A549 (cell line): ENCODE data around the gene LUZP2. TPM values are rescaled to one million over a fixed set of nuclear protein-coding genes. Genes with fewer than 3 reads are reported as not detected.

Source experiments
- ATAC-seq, 2 experiments: fragments of 200-7000 bp in 1 of 2; fragments of >200 bp in 1 of 2; cut with Nextera tagmentation in 1 of 2; cut with Tn5 transposase in 1 of 2; 3 replicates each; pipeline versions ENCODE4 v1.8.0 to v1.9.1; 2018 to 2020; ENCODE audit warnings: mild to moderate bottlenecking in 1 of 2, moderate library complexity in 1 of 2
- CTCF ChIA-PET: fragments of 300-600 bp; sonication (Branson Sonifier 250); formaldehyde crosslinking; extraction: SDS; loops from one replicate; lab custom pipeline; 2021; ENCODE audit warnings: antibody characterized with exemption, inconsistent platforms; lab: Yijun Ruan, JAX
- POLR2A ChIA-PET: fragments of 350-600 bp; formaldehyde crosslinking; extraction: SDS; loops from one replicate; lab custom pipeline; 2021; ENCODE audit warnings: antibody characterized with exemption, inconsistent platforms; lab: Yijun Ruan, JAX
- DNase-seq, 2 experiments: peaks; one replicate each; pipeline versions ENCODE4 v3.0.0 to v3.0.0-alpha.2; 2011 to 2016; ENCODE audit warnings: low read depth in 1 of 2, low spot score in 1 of 2
- FAIRE-seq: peaks from 2 replicates; lab custom pipeline; 2011; peaks lifted over from hg19 to GRCh38; lab: Jason Lieb, UNC
- H3K27ac ChIP-seq, 2 experiments: fragments of >200 bp; sonication (Bioruptor Twin); formaldehyde crosslinking; 3 replicates each; pipeline ENCODE4 v1.5.1; 2016 to 2017
- H3K4me1 ChIP-seq: fragments of >200 bp; sonication (Bioruptor Twin); formaldehyde crosslinking; 3 replicates; pipeline ENCODE4 v1.6.1; 2016
- H3K4me2 ChIP-seq: fragments of >200 bp; sonication (Bioruptor Twin); formaldehyde crosslinking; 3 replicates; pipeline ENCODE4 v1.6.1; 2016
- H3K4me3 ChIP-seq: fragments of >200 bp; sonication (Bioruptor Twin); formaldehyde crosslinking; 3 replicates; pipeline ENCODE4 v1.5.1; 2016
- H3K9me3 ChIP-seq: fragments of >200 bp; sonication (Bioruptor Twin); formaldehyde crosslinking; 3 replicates; pipeline ENCODE4 v1.6.1; 2016
- CBX2 ChIP-seq: fragments of 200-600 bp; sonication (generic); IDR thresholded peaks from 2 replicates; pipeline ENCODE4 v1.6.1; 2016; ENCODE audit warnings: low read depth, mild to moderate bottlenecking, borderline replicate concordance
- CBX8 ChIP-seq: fragments of 200-600 bp; sonication (generic); IDR thresholded peaks from 2 replicates; pipeline ENCODE4 v1.6.1; 2016
- CHD2 ChIP-seq: fragments of 150-350 bp; IDR thresholded peaks from 2 replicates; pipeline ENCODE4 v1.6.1; 2014; ENCODE audit warnings: low read length; ENCODE audit not compliant: partially characterized antibody
- EHF ChIP-seq: fragments of 250-450 bp; sonication (Bioruptor Pico); IDR thresholded peaks from 2 replicates; pipeline ENCODE4 v1.5.0; 2020; ENCODE audit warnings: mild to moderate bottlenecking
- ELK1 ChIP-seq: fragments of 150-350 bp; IDR thresholded peaks from 2 replicates; pipeline ENCODE4 v1.6.1; 2014; ENCODE audit warnings: low read depth, mild to moderate bottlenecking, low read length
- FOSL2 ChIP-seq, 2 experiments: fragments of 450-650 bp in 1 of 2; fragments of >200 bp in 1 of 2; sonication (Bioruptor Twin) in 1 of 2; formaldehyde crosslinking; IDR thresholded peaks; 2 replicates each; pipeline versions ENCODE4 v1.5.0 to v1.6.1; 2016 to 2020; ENCODE audit warnings: mild to moderate bottlenecking in 1 of 2, moderate library complexity in 1 of 2
- HES2 ChIP-seq: fragments of >200 bp; sonication (Bioruptor Twin); formaldehyde crosslinking; IDR thresholded peaks from 2 replicates; pipeline ENCODE4 v1.6.1; 2016
- HEYL ChIP-seq: fragments of 250-450 bp; sonication (Bioruptor Pico); IDR thresholded peaks from 2 replicates; pipeline ENCODE4 v1.8.0; 2021; ENCODE audit warnings: mild to moderate bottlenecking, moderate library complexity
- HOXB13 ChIP-seq: fragments of 250-450 bp; sonication (Bioruptor Pico); IDR thresholded peaks from 2 replicates; pipeline ENCODE4 v1.5.0; 2020; ENCODE audit warnings: low read depth, mild to moderate bottlenecking, moderate library complexity
- JUN ChIP-seq, 2 experiments: fragments of >200 bp; sonication (Bioruptor Twin); formaldehyde crosslinking; IDR thresholded peaks; 2 replicates in 1 of 2; 3 replicates in 1 of 2; pipeline ENCODE4 v1.6.1; 2016 to 2017
- JUNB ChIP-seq: fragments of >200 bp; sonication (Bioruptor Twin); formaldehyde crosslinking; IDR thresholded peaks from 2 replicates; pipeline ENCODE4 v1.6.1; 2016
- KDM5A ChIP-seq: fragments of 200-600 bp; sonication (generic); IDR thresholded peaks from 2 replicates; pipeline ENCODE4 v1.6.1; 2016; ENCODE audit warnings: antibody characterized with exemption, mild to moderate bottlenecking
- NFE2L2 ChIP-seq: fragments of 150-350 bp; conservative IDR thresholded peaks from 2 replicates; pipeline ENCODE4 v1.6.1; 2014; ENCODE audit warnings: low read length
- POLR2A ChIP-seq: IDR thresholded peaks from 2 replicates; pipeline ENCODE4 v1.6.1; 2012; ENCODE audit warnings: mild to moderate bottlenecking, low read length
- RAD21 ChIP-seq, 2 experiments: fragments of >200 bp in 1 of 2; sonication (Bioruptor Twin) in 1 of 2; formaldehyde crosslinking in 1 of 2; IDR thresholded peaks in 1 of 2; conservative IDR thresholded peaks in 1 of 2; 2 replicates in 1 of 2; 3 replicates in 1 of 2; pipeline ENCODE4 v1.6.1; 2012 to 2018; ENCODE audit warnings: inconsistent platforms in 1 of 2
- RCOR1 ChIP-seq: fragments of 150-350 bp; IDR thresholded peaks from 2 replicates; pipeline ENCODE4 v1.6.1; 2014; ENCODE audit warnings: antibody characterized with exemption, low read length, low read depth
- RFX5 ChIP-seq: fragments of 450-650 bp; IDR thresholded peaks from 2 replicates; pipeline ENCODE4 v1.7.1; 2014; ENCODE audit warnings: antibody characterized with exemption, mild to moderate bottlenecking, moderate library complexity
- RNF2 ChIP-seq: fragments of 200-600 bp; sonication (generic); IDR thresholded peaks from 2 replicates; pipeline ENCODE4 v1.6.1; 2016; ENCODE audit warnings: low read depth, mild to moderate bottlenecking, antibody characterized with exemption, moderate library complexity, borderline replicate concordance
- SREBF2 ChIP-seq: fragments of 450-650 bp; IDR thresholded peaks from 2 replicates; pipeline ENCODE4 v1.6.1; 2014; ENCODE audit warnings: mild to moderate bottlenecking, moderate library complexity
- TP53 ChIP-seq: fragments of 250-450 bp; sonication (Bioruptor Pico); IDR thresholded peaks from 2 replicates; pipeline ENCODE4 v1.5.0; 2021; ENCODE audit warnings: mild to moderate bottlenecking, moderate library complexity
- USF2 ChIP-seq: fragments of 450-650 bp; IDR thresholded peaks from 2 replicates; pipeline ENCODE4 v1.6.1; 2014; ENCODE audit warnings: antibody characterized with exemption
- ZNF302 ChIP-seq: fragments of 250-450 bp; sonication (Bioruptor Pico); IDR thresholded peaks from 2 replicates; pipeline ENCODE4 v1.9.0; 2021; ENCODE audit warnings: inconsistent platforms, mild to moderate bottlenecking, moderate library complexity
- WGBS: methylation state at CpG from one replicate; pipeline ENCODE4 v1.1.6; 2017; ENCODE audit errors: missing lambda C conversion rate; 5-methylcytosine and 5-hydroxymethylcytosine counted together
- polyA plus RNA-seq, 4 experiments: library from polyadenylated mRNA; depleted of rRNA in 3 of 4; stranded (reverse); fragments of >200 nt; fragmentation: RNase III in 1 of 4; extraction: RNeasy Plus Mini Kit Qiagen cat#74134 plus additional on column Dnase treatment in 1 of 4; gene quantifications; 2 replicates in 3 of 4; 3 replicates in 1 of 4; pipeline ENCODE4 v1.2.3, GENCODE V29; 2011 to 2017
- TF ChIP-seq, protein P1 (sequence below): fragments of >200 bp; sonication (Bioruptor Twin); formaldehyde crosslinking; IDR thresholded peaks from 3 replicates; pipeline ENCODE4 v1.6.1; 2016
- TF ChIP-seq, protein P2 (sequence below): fragments of >200 bp; sonication (Bioruptor Twin); formaldehyde crosslinking; IDR thresholded peaks from 3 replicates; pipeline ENCODE4 v1.5.1; 2016
- TF ChIP-seq, protein P3 (sequence below): IDR thresholded peaks from 2 replicates; pipeline ENCODE4 v1.6.1; 2012

LUZP2 gene
- polyA plus RNA-seq, 2 of the 4 experiments (the other 2 are of a cell fraction) = not detected

GRCh38 chr11:24543771-24544170 lies 46.9 kb downstream of the LUZP2 start:
- 19% methylated on average over 3 of the region's 3 CpGs for WGBS
- Histone ChIP-seq H3K4me2 (no peak overlapping the region), H3K4me3 (no peak overlapping the region), H3K27ac (no peak overlapping the region), H3K4me1 (no peaks in the 10 kb centered on the region), H3K9me3 (no peaks in the 10 kb centered on the region)
- no peak for ATAC-seq
- ChIA-PET POLR2A (no interaction called here), CTCF (no interaction called here)
- TF ChIP-seq RFX5 = no peak
- TF ChIP-seq CBX2 = no peak
- no peak for TF ChIP-seq POLR2A
- no peak for TF ChIP-seq FOSL2 (IDR thresholded peaks at IDR 0.05)
- TF ChIP-seq FOSL2 (CRISPR knock-in tag; IDR thresholded peaks at IDR 0.05) = no peak
- no peak for TF ChIP-seq EHF (CRISPR knock-in tag)
- TF ChIP-seq HES2 = no peak
- TF ChIP-seq CBX8 = no peak
- no peak for TF ChIP-seq RAD21 (conservative IDR thresholded peaks at IDR 0.05 in 1 of 2, IDR thresholded peaks at IDR 0.05 in 1 of 2)
- TF ChIP-seq SREBF2 = no peak
- TF ChIP-seq KDM5A = no peak
- TF ChIP-seq, protein P1, sequence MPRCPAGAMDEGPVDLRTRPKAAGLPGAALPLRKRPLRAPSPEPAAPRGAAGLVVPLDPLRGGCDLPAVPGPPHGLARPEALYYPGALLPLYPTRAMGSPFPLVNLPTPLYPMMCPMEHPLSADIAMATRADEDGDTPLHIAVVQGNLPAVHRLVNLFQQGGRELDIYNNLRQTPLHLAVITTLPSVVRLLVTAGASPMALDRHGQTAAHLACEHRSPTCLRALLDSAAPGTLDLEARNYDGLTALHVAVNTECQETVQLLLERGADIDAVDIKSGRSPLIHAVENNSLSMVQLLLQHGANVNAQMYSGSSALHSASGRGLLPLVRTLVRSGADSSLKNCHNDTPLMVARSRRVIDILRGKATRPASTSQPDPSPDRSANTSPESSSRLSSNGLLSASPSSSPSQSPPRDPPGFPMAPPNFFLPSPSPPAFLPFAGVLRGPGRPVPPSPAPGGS = no peak
- no peak for TF ChIP-seq HOXB13 (CRISPR knock-in tag)
- TF ChIP-seq ELK1 = no peak
- no peak for TF ChIP-seq RNF2
- no peak for TF ChIP-seq HEYL (CRISPR knock-in tag)
- no peak for TF ChIP-seq TP53 (CRISPR knock-in tag)
- no peak for FAIRE-seq
- no peak for DNase-seq

DNA sequence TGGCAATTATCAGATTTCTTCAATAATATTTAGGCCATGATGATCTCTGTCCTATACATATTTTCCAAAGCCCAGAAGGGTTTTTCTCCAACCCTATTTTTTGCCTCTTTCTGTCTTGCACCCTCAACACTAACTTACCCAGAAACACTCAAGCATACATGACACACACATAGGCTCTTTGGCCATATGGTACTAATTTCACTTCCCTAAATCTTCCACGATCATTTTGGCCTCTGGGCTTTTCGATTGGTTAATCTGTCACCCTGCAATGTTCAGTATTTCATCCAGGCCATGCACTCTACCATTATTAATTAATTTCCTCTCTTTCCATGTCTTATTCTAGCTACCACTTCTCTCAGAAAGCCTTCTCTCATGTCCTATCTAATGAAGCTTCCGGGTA lies 59.8 kb downstream of the LUZP2 start:
- TF ChIP-seq RCOR1 (no peak), HEYL (CRISPR knock-in tag) (no peak), JUN (IDR thresholded peaks at IDR 0.05) (no peak), POLR2A (no peak), CHD2 (no peak), JUNB (no peak), ZNF302 (CRISPR knock-in tag) (no peak), USF2 (no peak), NFE2L2 (no peak)
- TF ChIP-seq, protein P2, sequence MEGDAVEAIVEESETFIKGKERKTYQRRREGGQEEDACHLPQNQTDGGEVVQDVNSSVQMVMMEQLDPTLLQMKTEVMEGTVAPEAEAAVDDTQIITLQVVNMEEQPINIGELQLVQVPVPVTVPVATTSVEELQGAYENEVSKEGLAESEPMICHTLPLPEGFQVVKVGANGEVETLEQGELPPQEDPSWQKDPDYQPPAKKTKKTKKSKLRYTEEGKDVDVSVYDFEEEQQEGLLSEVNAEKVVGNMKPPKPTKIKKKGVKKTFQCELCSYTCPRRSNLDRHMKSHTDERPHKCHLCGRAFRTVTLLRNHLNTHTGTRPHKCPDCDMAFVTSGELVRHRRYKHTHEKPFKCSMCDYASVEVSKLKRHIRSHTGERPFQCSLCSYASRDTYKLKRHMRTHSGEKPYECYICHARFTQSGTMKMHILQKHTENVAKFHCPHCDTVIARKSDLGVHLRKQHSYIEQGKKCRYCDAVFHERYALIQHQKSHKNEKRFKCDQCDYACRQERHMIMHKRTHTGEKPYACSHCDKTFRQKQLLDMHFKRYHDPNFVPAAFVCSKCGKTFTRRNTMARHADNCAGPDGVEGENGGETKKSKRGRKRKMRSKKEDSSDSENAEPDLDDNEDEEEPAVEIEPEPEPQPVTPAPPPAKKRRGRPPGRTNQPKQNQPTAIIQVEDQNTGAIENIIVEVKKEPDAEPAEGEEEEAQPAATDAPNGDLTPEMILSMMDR = no peak
- TF ChIP-seq, protein P3, sequence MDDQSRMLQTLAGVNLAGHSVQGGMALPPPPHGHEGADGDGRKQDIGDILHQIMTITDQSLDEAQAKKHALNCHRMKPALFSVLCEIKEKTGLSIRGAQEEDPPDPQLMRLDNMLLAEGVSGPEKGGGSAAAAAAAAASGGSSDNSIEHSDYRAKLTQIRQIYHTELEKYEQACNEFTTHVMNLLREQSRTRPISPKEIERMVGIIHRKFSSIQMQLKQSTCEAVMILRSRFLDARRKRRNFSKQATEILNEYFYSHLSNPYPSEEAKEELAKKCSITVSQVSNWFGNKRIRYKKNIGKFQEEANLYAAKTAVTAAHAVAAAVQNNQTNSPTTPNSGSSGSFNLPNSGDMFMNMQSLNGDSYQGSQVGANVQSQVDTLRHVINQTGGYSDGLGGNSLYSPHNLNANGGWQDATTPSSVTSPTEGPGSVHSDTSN = no peak
- H3K4me1 ChIP-seq = no peaks in the 10 kb centered on the region
- ChIA-PET POLR2A (no interaction called here), CTCF (no interaction called here)
- FAIRE-seq (no peak), DNase-seq (no peak), ATAC-seq (no peak)
- no peak overlapping the region for H3K27ac ChIP-seq
- H3K4me3 ChIP-seq = no peak overlapping the region
- no peak overlapping the region for H3K4me2 ChIP-seq
- WGBS = under 1% methylated on average over 3 of the region's 3 CpGs
- no peaks in the 10 kb centered on the region for H3K9me3 ChIP-seq
